Heart left ventricle (tissue), 13 donors: ENCODE measurements around the gene MCC.

Experiments used
- CTCF ChIP-seq, 12 donors: fragments of 200-600 bp; sonication (generic) in 4 of 12; IDR thresholded peaks; one replicate each; pipeline versions ENCODE4 v1.5.0 to v1.8.0; 2018 to 2022; ENCODE audit warnings: antibody characterized with exemption in 12 of 12, mild to moderate bottlenecking in 5 of 12
- POLR2A ChIP-seq, 2 donors: fragments of 450-650 bp; IDR thresholded peaks; one replicate each; pipeline ENCODE4 v1.6.1; 2017; ENCODE audit warnings: antibody characterized with exemption in 2 of 2, mild to moderate bottlenecking in 2 of 2, moderate library complexity in 2 of 2
- donor health status: ischemic (EF 13 %, LVEDD 7.1; RV severe dilation, severe dysfunction).
- donor health status: DM: no; HTN: yes; CAD: no.
- donor health status: DM: no; HTN: no; CAD: no.
- donor health status: ischemic (EF 25% LVEDD 6.9; RV normal size, moderate dysfunction).
- donor health status: ischemic (EF 25% LVEDD 5.7; RV mildly dilated, moderate dysfunction).
- donor health status: ischemic (EF 35%, LVEDD 5.7; RV mildly dilated, moderate dysfunction).
- donor health status: nonischemic (EF 11% LVEDD 7.7; RV severe dilation, severe dysfunction).
- donor health status: DM: yes; HTN: yes; CAD: no.
- donor health status: PGD.
- donor health status: ischemic (EF 29% LVEDD 5.4; RV normal size, mild dysfunction).
- donor health status: nonischemic (EF 23%, LVEDD 6.1; RV moderate dilation, normal function).

DNA sequence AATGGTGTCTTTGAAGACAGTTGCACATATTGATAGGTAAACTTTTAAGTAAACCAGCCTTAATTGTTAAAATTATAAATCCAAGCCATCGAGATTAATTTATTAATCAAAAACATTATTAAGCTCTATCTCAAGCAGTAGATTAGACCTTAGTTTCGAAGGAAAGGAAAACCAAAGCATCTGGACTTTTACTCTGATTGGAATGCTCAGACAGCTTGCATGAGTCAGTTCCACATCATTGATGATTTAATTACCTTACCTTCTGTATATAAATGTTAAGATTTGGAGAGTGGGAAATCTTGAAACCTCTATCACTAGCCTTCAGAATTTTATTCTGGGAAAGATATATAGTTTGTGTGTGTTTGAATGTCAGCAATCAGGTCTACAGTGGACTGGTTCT lies 487.8 kb downstream of the MCC start:
- no peak for TF ChIP-seq CTCF (IDR thresholded peaks at IDR 0.05)
- TF ChIP-seq POLR2A (IDR thresholded peaks at IDR 0.05): no peak
